ENCODE results near the gene DLEU7.

- TF ChIP-seq CTCF (IDR thresholded peaks at IDR 0.05; ENCODE audit: low read depth, low read length) (no peak), EZH2phosphoT487 (IDR thresholded peaks at IDR 0.05; ENCODE audit: low read depth) (no peak)
Measured at GRCh38 chr13:50844084-50844875, 788 bp upstream of the DLEU7 start.

Data from OCI-LY3 (cell line).